ENCODE data around the gene FAM3D.

The FAM3D gene

DNA sequence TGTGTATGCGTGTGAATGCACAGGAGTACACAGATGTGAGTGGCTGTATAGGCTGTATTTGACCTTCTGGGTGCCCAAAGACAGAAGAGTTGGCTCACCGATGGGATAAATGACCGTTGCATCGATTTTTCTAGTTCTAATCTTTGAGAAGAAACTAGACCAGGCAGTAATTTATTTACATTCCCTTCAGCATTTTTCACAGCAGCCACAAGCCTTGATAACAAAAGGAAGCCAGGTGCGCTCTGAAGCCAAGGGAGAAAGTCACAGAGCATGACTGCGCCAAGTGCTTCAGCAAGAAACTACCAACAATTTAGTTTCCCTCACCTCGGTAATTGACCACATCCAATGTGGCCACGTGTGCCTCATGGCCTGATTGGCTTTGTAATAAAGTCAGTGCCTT is 5.9 kb upstream of the FAM3D start:
- WGBS, 2 experiments = 92 to 96% methylated on average over 8 of the region's 8 CpGs

DNA sequence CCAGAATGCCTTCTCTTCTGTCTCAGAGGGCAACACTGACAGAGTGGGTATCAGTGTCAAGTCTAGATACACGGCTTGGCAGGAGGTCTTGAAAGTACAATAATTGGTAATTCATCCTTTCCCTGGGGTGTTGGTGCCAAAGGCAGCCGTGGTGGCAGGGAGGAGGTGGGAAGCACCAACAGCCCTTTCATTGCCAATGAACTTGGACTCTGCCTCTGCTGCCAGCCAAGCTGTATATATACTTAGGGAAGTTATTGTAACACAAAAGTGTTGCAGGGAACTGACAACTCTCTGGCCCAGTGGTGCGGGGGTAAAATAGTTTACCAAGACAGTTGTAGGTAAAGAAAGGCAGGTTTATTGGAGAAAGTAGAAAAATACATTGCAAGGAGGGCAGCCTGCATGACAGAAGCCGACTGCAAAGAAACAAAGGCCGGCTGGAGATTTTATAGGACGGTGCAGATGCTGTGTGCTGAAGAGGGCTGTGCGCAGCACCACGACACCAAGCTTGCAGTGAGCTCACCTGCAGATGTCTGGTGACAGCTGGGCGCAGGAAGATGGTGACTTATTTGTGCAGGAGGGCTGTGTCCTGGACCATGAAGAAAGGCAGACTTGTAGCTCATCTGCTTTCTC is 4.0 kb upstream of the FAM3D start:
- Histone ChIP-seq H3K9me3 (ENCODE audit: control insufficient read depth, low read length) (no peaks in the 10 kb centered on the region), H3K27ac (ENCODE audit: insufficient read depth, low read depth, low read length, poor library complexity, severe bottlenecking) (no peak overlapping the region), H3K4me1 (ENCODE audit: control insufficient read depth, insufficient read depth, low read length) (no peaks in the 10 kb centered on the region), H3K36me3 (ENCODE audit: control insufficient read depth, insufficient read depth, low read length) (no peaks in the 10 kb centered on the region), H3K4me3 (ENCODE audit: insufficient read depth, low read depth, low read length) (no peak overlapping the region), H3K27me3 (ENCODE audit: control insufficient read depth, insufficient read depth, low read length, poor library complexity, severe bottlenecking) (no peaks in the 10 kb centered on the region)
- WGBS, 2 experiments = 93% methylated on average over 9 of the region's 9 CpGs

More for the DNA sequence above, 5.9 kb upstream of the FAM3D start:
- no peaks in the 10 kb centered on the region for H3K4me1 ChIP-seq (ENCODE audit: control insufficient read depth, insufficient read depth, low read length)
- no peak overlapping the region for H3K27ac ChIP-seq (ENCODE audit: insufficient read depth, low read depth, low read length, poor library complexity, severe bottlenecking)
- no peaks in the 10 kb centered on the region for H3K9me3 ChIP-seq (ENCODE audit: control insufficient read depth, low read length)
- no peaks in the 10 kb centered on the region for H3K27me3 ChIP-seq (ENCODE audit: control insufficient read depth, insufficient read depth, low read length, poor library complexity, severe bottlenecking)
- H3K36me3 ChIP-seq (ENCODE audit: control insufficient read depth, insufficient read depth, low read length) = no peaks in the 10 kb centered on the region
- no peak overlapping the region for H3K4me3 ChIP-seq (ENCODE audit: insufficient read depth, low read depth, low read length)

DNA sequence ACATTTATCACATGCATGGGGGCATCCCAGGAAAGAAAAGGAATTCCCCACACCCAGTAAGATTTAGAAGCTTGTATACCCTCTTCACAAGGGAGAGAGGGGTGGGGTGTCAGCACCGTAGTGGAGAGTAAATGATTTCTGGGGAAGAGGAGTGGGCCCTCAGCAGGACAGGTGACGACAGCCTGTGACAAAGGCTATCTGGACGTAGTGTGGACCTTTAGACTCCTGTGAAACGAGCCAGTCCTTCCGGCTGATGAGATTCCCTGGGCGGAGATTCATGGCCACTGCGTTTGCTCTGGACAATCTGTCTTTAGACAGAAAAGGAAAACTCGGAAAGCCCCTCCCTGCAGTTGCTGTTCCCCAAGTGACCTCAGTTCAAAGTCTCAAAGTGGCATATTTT is 1.7 kb upstream of the FAM3D start:
- H3K27ac ChIP-seq (ENCODE audit: insufficient read depth, low read depth, low read length, poor library complexity, severe bottlenecking) = no peak overlapping the region
- no peak overlapping the region for H3K4me3 ChIP-seq (ENCODE audit: insufficient read depth, low read depth, low read length)
- 92% methylated on average over 8 of the region's 8 CpGs for WGBS, 2 experiments
- no peaks in the 10 kb centered on the region for H3K36me3 ChIP-seq (ENCODE audit: control insufficient read depth, insufficient read depth, low read length)
- no peaks in the 10 kb centered on the region for H3K4me1 ChIP-seq (ENCODE audit: control insufficient read depth, insufficient read depth, low read length)
- H3K9me3 ChIP-seq (ENCODE audit: control insufficient read depth, low read length) = no peaks in the 10 kb centered on the region
- no peaks in the 10 kb centered on the region for H3K27me3 ChIP-seq (ENCODE audit: control insufficient read depth, insufficient read depth, low read length, poor library complexity, severe bottlenecking)

DNA sequence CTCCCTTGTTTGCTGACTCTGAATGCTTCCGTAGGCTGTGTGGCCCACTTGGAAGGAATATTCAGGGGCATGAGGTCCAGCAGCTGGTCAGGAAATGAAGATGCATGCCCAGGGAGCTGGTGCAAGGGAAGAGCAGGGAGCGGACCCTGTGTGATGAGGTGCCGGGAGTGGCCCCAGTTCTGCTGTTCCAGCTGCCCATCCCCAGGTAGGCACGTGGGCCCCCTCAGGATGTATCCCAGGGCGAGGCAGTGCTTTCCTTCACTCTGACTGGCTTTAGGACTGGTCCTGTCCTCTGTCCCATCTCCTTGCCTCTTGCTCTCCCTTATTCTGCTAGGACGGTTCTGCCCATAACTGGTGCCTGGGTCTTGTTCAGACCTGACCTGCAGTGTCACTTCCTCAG is 1.1 kb upstream of the FAM3D start:
- 88 to 93% methylated on average over 6 of the region's 6 CpGs for WGBS, 2 experiments
- Histone ChIP-seq H3K27ac (ENCODE audit: insufficient read depth, low read depth, low read length, poor library complexity, severe bottlenecking) (no peak overlapping the region), H3K36me3 (ENCODE audit: control insufficient read depth, insufficient read depth, low read length) (no peaks in the 10 kb centered on the region)

DNA sequence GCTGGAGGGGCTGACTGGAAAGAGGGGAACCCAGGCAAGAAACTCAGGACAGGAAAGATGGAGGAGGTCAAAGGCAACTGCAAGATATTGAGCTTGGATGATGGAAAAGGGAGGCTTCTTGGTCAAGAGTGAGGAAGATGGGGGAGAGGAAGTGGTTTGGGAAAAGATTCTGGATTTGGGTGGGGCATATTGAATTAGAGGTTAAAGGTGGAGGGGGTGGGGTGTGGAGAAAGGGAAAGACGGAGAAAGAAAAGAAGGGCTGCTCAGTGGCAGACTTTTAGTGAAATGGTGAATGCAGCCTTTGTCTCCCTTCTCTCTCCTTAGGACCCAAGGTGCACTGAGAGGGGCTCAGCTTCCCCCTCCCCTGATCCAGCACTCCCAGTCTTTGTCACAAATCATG is 655 bp upstream of the FAM3D start:
- no peaks in the 10 kb centered on the region for H3K36me3 ChIP-seq (ENCODE audit: control insufficient read depth, insufficient read depth, low read length)
- no peaks in the 10 kb centered on the region for H3K4me1 ChIP-seq (ENCODE audit: control insufficient read depth, insufficient read depth, low read length)
- H3K4me3 ChIP-seq (ENCODE audit: insufficient read depth, low read depth, low read length) = no peak overlapping the region
- H3K27me3 ChIP-seq (ENCODE audit: control insufficient read depth, insufficient read depth, low read length, poor library complexity, severe bottlenecking) = no peaks in the 10 kb centered on the region
- H3K9me3 ChIP-seq (ENCODE audit: control insufficient read depth, low read length) = no peaks in the 10 kb centered on the region
- H3K27ac ChIP-seq (ENCODE audit: insufficient read depth, low read depth, low read length, poor library complexity, severe bottlenecking) = no peak overlapping the region
- WGBS, 2 experiments = 74 to 78% methylated on average over 1 of the region's 1 CpG

More for the DNA sequence above, 1.1 kb upstream of the FAM3D start:
- Histone ChIP-seq H3K27me3 (ENCODE audit: control insufficient read depth, insufficient read depth, low read length, poor library complexity, severe bottlenecking) (no peaks in the 10 kb centered on the region), H3K4me1 (ENCODE audit: control insufficient read depth, insufficient read depth, low read length) (no peaks in the 10 kb centered on the region), H3K4me3 (ENCODE audit: insufficient read depth, low read depth, low read length) (no peak overlapping the region), H3K9me3 (ENCODE audit: control insufficient read depth, low read length) (no peaks in the 10 kb centered on the region)

DNA sequence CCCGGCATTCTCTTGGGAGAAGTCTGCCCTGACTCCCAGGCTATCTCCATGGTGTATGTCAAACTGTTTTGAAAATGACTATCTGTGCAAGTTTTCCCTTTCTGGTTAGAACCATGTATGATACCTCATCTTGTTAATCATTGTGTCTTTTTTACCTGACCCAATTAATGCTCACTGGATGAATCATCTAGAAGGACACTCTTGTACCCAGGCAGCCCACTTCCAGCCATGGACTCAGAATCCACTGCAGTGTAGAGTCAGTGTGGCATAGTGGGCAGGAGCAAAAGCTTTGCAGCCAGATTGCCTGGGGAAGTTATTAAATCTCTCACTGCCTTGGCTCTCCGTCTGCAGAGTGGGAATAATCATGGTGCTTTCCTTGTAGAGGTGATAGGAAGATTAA is 1.2 kb downstream of the FAM3D start:
- Histone ChIP-seq H3K4me1 (ENCODE audit: control insufficient read depth, insufficient read depth, low read length) (no peaks in the 10 kb centered on the region), H3K4me3 (ENCODE audit: insufficient read depth, low read depth, low read length) (no peak overlapping the region), H3K27ac (ENCODE audit: insufficient read depth, low read depth, low read length, poor library complexity, severe bottlenecking) (no peak overlapping the region), H3K9me3 (ENCODE audit: control insufficient read depth, low read length) (no peaks in the 10 kb centered on the region), H3K27me3 (ENCODE audit: control insufficient read depth, insufficient read depth, low read length, poor library complexity, severe bottlenecking) (no peaks in the 10 kb centered on the region), H3K36me3 (ENCODE audit: control insufficient read depth, insufficient read depth, low read length) (no peaks in the 10 kb centered on the region)
- 92 to 95% methylated on average over 2 of the region's 2 CpGs for WGBS, 2 experiments

DNA sequence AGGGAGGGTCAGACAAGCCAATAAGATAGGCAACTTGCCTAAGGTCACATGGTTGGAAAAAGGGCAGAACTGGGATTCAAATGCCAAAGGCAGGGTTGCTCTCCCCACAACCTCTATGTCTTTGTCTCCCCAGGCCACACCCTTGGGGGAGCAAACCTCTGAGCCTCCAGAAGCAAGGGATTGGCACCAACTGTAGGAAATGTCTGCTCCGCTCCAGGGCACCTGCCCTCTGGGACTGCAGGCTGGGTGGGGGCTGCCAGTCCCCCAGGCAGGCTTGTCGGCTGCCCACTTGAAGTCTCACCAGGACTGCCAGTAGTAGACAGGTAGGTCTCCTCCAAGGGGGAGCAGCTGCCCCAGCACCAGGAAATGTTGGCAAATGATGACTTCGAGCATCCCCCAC is 2.0 kb downstream of the FAM3D start:
- WGBS, 2 experiments = 89 to 93% methylated on average over 3 of the region's 3 CpGs
- no peak overlapping the region for H3K27ac ChIP-seq (ENCODE audit: insufficient read depth, low read depth, low read length, poor library complexity, severe bottlenecking)
- H3K4me1 ChIP-seq (ENCODE audit: control insufficient read depth, insufficient read depth, low read length) = no peaks in the 10 kb centered on the region
- no peaks in the 10 kb centered on the region for H3K9me3 ChIP-seq (ENCODE audit: control insufficient read depth, low read length)
- no peak overlapping the region for H3K4me3 ChIP-seq (ENCODE audit: insufficient read depth, low read depth, low read length)
- no peaks in the 10 kb centered on the region for H3K36me3 ChIP-seq (ENCODE audit: control insufficient read depth, insufficient read depth, low read length)
- no peaks in the 10 kb centered on the region for H3K27me3 ChIP-seq (ENCODE audit: control insufficient read depth, insufficient read depth, low read length, poor library complexity, severe bottlenecking)

DNA sequence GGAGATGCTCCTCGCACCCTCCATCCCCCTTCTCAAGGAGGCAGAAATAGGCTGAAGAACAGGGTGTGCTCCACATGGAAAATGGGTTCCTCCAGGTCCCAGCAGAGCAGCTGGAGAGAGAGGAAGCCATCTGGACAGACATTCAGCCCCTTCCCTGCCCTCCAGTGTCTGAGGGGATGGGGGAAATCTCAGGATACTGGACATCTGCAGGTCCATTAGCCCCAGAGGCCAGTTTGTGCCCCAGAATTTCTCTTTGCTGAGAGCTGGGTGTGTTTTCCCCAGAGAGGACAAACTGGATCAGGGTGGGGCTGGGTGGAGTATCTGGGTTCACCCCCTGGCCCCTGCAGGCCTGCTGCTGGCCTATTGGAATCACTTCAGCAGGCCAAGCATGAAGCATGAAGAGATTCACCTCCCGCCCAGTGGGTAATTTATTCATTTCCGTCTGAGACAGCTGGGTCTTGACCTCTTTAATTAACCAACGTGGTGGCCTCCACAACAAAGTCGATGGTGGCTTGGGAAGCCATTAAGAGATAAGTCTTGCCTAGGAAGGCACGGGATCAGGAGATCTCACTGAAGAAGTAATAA is 4.6 kb downstream of the FAM3D start:
- WGBS, 2 experiments = 81 to 88% methylated on average over 5 to 6 of the region's 6 CpGs
- no peaks in the 10 kb centered on the region for H3K27me3 ChIP-seq (ENCODE audit: control insufficient read depth, insufficient read depth, low read length, poor library complexity, severe bottlenecking)
- no peaks in the 10 kb centered on the region for H3K36me3 ChIP-seq (ENCODE audit: control insufficient read depth, insufficient read depth, low read length)
- H3K4me1 ChIP-seq (ENCODE audit: control insufficient read depth, insufficient read depth, low read length) = no peaks in the 10 kb centered on the region
- no peak overlapping the region for H3K4me3 ChIP-seq (ENCODE audit: insufficient read depth, low read depth, low read length)
- no peak overlapping the region for H3K27ac ChIP-seq (ENCODE audit: insufficient read depth, low read depth, low read length, poor library complexity, severe bottlenecking)
- H3K9me3 ChIP-seq (ENCODE audit: control insufficient read depth, low read length) = no peaks in the 10 kb centered on the region

DNA sequence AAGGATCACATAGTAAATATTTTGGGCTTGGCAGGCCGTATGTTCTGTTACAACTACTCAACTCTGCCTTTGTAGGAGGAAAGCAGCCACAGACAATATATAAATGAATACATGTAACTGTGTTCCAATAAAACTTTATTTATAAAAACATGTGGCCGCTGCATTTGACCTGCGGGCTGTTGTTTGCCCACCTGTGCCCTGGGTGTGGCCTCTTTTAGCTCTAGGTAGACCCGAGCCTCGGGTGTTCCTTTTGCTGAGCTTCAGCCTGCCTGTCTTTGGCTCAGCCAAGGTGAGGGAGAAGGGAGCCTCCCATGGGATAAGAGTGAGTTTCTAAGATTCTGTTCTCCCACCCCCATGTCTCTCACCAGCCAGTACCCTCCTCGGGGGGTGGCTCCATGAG is 5.6 kb downstream of the FAM3D start:
- no peaks in the 10 kb centered on the region for H3K4me1 ChIP-seq (ENCODE audit: control insufficient read depth, insufficient read depth, low read length)
- H3K36me3 ChIP-seq (ENCODE audit: control insufficient read depth, insufficient read depth, low read length) = no peaks in the 10 kb centered on the region
- 74 to 84% methylated on average over 6 of the region's 6 CpGs for WGBS, 2 experiments
- H3K9me3 ChIP-seq (ENCODE audit: control insufficient read depth, low read length) = no peaks in the 10 kb centered on the region
- no peak overlapping the region for H3K4me3 ChIP-seq (ENCODE audit: insufficient read depth, low read depth, low read length)
- H3K27me3 ChIP-seq (ENCODE audit: control insufficient read depth, insufficient read depth, low read length, poor library complexity, severe bottlenecking) = no peaks in the 10 kb centered on the region
- no peak overlapping the region for H3K27ac ChIP-seq (ENCODE audit: insufficient read depth, low read depth, low read length, poor library complexity, severe bottlenecking)

DNA sequence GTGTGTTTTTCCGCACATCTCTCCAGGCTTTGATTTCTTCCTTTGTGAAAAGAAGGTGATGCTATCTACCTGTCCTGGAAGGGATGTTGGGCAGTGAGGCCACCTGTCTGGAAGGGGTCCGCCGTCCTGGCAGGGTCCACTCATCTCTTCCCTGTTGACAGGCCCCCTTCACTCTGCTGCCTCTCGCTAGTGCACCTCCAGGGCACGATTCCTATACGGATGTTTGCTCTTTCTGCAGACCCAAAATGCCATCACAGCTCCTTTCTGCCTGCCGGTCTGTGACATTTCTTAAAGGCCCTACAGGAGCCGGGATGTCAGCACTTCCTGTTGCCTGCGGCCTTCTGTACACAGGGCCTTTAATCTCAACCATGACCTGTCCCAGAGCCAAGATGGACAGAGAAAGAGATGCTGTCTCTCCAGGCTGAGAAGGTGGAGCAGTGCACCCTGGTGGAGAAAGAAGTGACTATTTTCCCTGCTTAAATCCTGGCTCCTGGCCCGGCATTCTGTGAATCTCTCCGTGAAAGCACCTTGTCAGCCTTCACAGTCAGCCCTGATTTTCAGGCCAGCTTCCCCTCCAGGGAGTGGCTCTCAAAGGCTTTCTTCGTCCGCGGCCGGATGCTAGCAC is 7.4 kb downstream of the FAM3D start:
- Histone ChIP-seq H3K27me3 (ENCODE audit: control insufficient read depth, insufficient read depth, low read length, poor library complexity, severe bottlenecking) (no peaks in the 10 kb centered on the region), H3K36me3 (ENCODE audit: control insufficient read depth, insufficient read depth, low read length) (no peaks in the 10 kb centered on the region), H3K4me1 (ENCODE audit: control insufficient read depth, insufficient read depth, low read length) (no peaks in the 10 kb centered on the region), H3K9me3 (ENCODE audit: control insufficient read depth, low read length) (no peaks in the 10 kb centered on the region), H3K27ac (ENCODE audit: insufficient read depth, low read depth, low read length, poor library complexity, severe bottlenecking) (no peak overlapping the region), H3K4me3 (ENCODE audit: insufficient read depth, low read depth, low read length) (no peak overlapping the region)
- WGBS, 2 experiments = 71 to 73% methylated on average over 15 of the region's 15 CpGs

Data from ectodermal cell (in vitro differentiated cells).